T-helper 1 cell treated with Interleukin-12 subunit alpha and Interleukin-12 subunit beta and Interleukin-4 antibody, amounts not matched to agents 30 ng/mL and 1 ng/mL, for 36 hours (primary cell): ENCODE data around the gene ZC3H7A. TPM values are rescaled to one million over a fixed set of nuclear protein-coding genes. Genes with fewer than 3 reads are reported as not detected.

ENCODE experiments used
- intact Hi-C: fragments of 100-400 bp; cut with micrococcal nuclease; formaldehyde crosslinking; loops from one replicate; pipeline ENCODE4 v1.15.1; 2024
- total RNA-seq: library from RNA; stranded (reverse); gene quantifications from 2 replicates; pipeline ENCODE4 v1.2.3, GENCODE V29; 2022

ZC3H7A gene
- total RNA-seq, 1 donor from 2014 or later: 89.8 TPM

- intact Hi-C loops: loop anchor here (1.0 to 10.0 kb wide), 5 partner anchors 66 to 907 kb away; partner anchors contain the start of genes CIITA and SNN
Measured at GRCh38 chr16:11781773-11782172, 15.3 kb downstream of the ZC3H7A start.

- intact Hi-C loops: loop anchor here (5.0 to 10.0 kb wide), 3 partner anchors 114 to 906 kb away; partner anchors contain the start of genes CIITA and SNN
Measured at GRCh38 chr16:11780991-11781680, 15.9 kb downstream of the ZC3H7A start.

- intact Hi-C loops: no loop called here
Measured at GRCh38 chr16:11779074-11779473, 18.0 kb downstream of the ZC3H7A start.

- intact Hi-C loops: loop anchor here (1.0 kb wide), 1 partner anchor 9 kb away; no protein-coding TSS in a partner anchor
Measured at GRCh38 chr16:11774065-11774626, 22.9 kb downstream of the ZC3H7A start.

GRCh38 chr16:11768849-11769248 is 28.2 kb downstream of the ZC3H7A start:
- intact Hi-C loops: loop anchor here (1.0 to 2.0 kb wide), 3 partner anchors 18 to 44 kb away; no protein-coding TSS in a partner anchor

- intact Hi-C loops: no loop called here
Measured at GRCh38 chr16:11762431-11762830, 34.6 kb downstream of the ZC3H7A start.

- intact Hi-C loops: no loop called here
Measured at GRCh38 chr16:11759997-11760396, 37.1 kb downstream of the ZC3H7A start.

- intact Hi-C loops: no loop called here
Measured at GRCh38 chr16:11759163-11759834, 37.8 kb downstream of the ZC3H7A start.

GRCh38 chr16:11757671-11758545 is 39.1 kb downstream of the ZC3H7A start:
- intact Hi-C loops: no loop called here

- intact Hi-C loops: no loop called here
Measured at GRCh38 chr16:11756248-11756647, 40.8 kb downstream of the ZC3H7A start.

- intact Hi-C loops: no loop called here
Measured at GRCh38 chr16:11755022-11755760, 41.9 kb downstream of the ZC3H7A start.

GRCh38 chr16:11752856-11753255 is 44.2 kb downstream of the ZC3H7A start:
- intact Hi-C loops: no loop called here

GRCh38 chr16:11750056-11750455 is 47.0 kb downstream of the ZC3H7A start:
- intact Hi-C loops: loop anchor here (2.0 kb wide), 1 partner anchor 19 kb away; no protein-coding TSS in a partner anchor

- intact Hi-C loops: loop anchor here (10.0 kb wide), 2 partner anchors 786 to 804 kb away; partner anchors contain the start of genes CLEC16A and DEXI
Measured at GRCh38 chr16:11748404-11749254, 48.4 kb downstream of the ZC3H7A start.

GRCh38 chr16:11747949-11748403 is 49.1 kb downstream of the ZC3H7A start:
- intact Hi-C loops: loop anchor here (10.0 kb wide), 2 partner anchors 787 to 803 kb away; partner anchors contain the start of genes CLEC16A and DEXI

GRCh38 chr16:11744075-11744470 is 53.0 kb downstream of the ZC3H7A start:
- intact Hi-C loops: loop anchor here (10.0 kb wide), 2 partner anchors 791 to 799 kb away; partner anchors contain the start of genes CLEC16A and DEXI

- intact Hi-C loops: loop anchor here (1.0 to 10.0 kb wide), 5 partner anchors 157 to 799 kb away; partner anchors contain the start of genes CLEC16A, DEXI, LITAF and SNX29
Measured at GRCh38 chr16:11743308-11744074, 53.6 kb downstream of the ZC3H7A start.
